HG03571 (cell line): ENCODE measurements around the gene FAM151A.

ENCODE experiments used
- ATAC-seq: cut with Tn5 transposase; IDR thresholded peaks from one replicate; pipeline ENCODE4 v1.9.1; 2021; ENCODE audit not compliant: unreplicated experiment

Gene FAM151A

GRCh38 chr1:54581621-54582035 lies 41.7 kb downstream of the FAM151A start:
- no peak for ATAC-seq

GRCh38 chr1:54580856-54581550 lies 42.3 kb downstream of the FAM151A start:
- ATAC-seq, result no peak

- no peak for ATAC-seq
These were observed 44.0 kb downstream of the FAM151A start for GRCh38 chr1:54579337-54579781.

- ATAC-seq, result no peak
These were observed 45.7 kb downstream of the FAM151A start for GRCh38 chr1:54577612-54578011.

GRCh38 chr1:54575605-54576290 lies 47.6 kb downstream of the FAM151A start:
- ATAC-seq, result no peak

- no peak for ATAC-seq
These were observed 48.2 kb downstream of the FAM151A start for GRCh38 chr1:54575161-54575560.

GRCh38 chr1:54574158-54574778 lies 49.1 kb downstream of the FAM151A start:
- no peak for ATAC-seq

- no peak for ATAC-seq
These were observed 50.8 kb downstream of the FAM151A start for GRCh38 chr1:54572542-54572850.

GRCh38 chr1:54571803-54572541 lies 51.4 kb downstream of the FAM151A start:
- no peak for ATAC-seq

- ATAC-seq, result no peak
These were observed 52.0 kb downstream of the FAM151A start for GRCh38 chr1:54571326-54571725.

GRCh38 chr1:54570161-54570560 lies 53.2 kb downstream of the FAM151A start:
- no peak for ATAC-seq

- no peak for ATAC-seq
These were observed 54.0 kb downstream of the FAM151A start for GRCh38 chr1:54569339-54569738.

- ATAC-seq, result no peak
These were observed 55.4 kb downstream of the FAM151A start for GRCh38 chr1:54567961-54568360.

- ATAC-seq, result no peak
These were observed 56.7 kb downstream of the FAM151A start for GRCh38 chr1:54566438-54567141.

- ATAC-seq, result no peak
These were observed 58.2 kb downstream of the FAM151A start for GRCh38 chr1:54565113-54565501.

- no peak for ATAC-seq
These were observed 58.8 kb downstream of the FAM151A start for GRCh38 chr1:54564312-54565112.

GRCh38 chr1:54559771-54560231 lies 63.5 kb downstream of the FAM151A start:
- ATAC-seq, result no peak
